HG02763 (cell line): ENCODE data around the gene HTRA3.

Source experiments
- ATAC-seq: cut with Tn5 transposase; IDR thresholded peaks from one replicate; pipeline ENCODE4 v1.9.1; 2021; ENCODE audit warnings: mild to moderate bottlenecking, moderate library complexity; ENCODE audit not compliant: unreplicated experiment

Gene HTRA3

GRCh38 chr4:8265171-8265929 lies 4.2 kb upstream of the HTRA3 start:
- no peak for ATAC-seq

GRCh38 chr4:8266088-8266487 lies 3.5 kb upstream of the HTRA3 start:
- no peak for ATAC-seq

- no peak for ATAC-seq
These were observed 3.0 kb upstream of the HTRA3 start for GRCh38 chr4:8266508-8266907.

- no peak for ATAC-seq
These were observed 2.5 kb upstream of the HTRA3 start for GRCh38 chr4:8267077-8267476.

GRCh38 chr4:8268211-8268610 lies 1.3 kb upstream of the HTRA3 start:
- ATAC-seq, result no peak

- no peak for ATAC-seq
These were observed 536 bp upstream of the HTRA3 start for GRCh38 chr4:8268901-8269534.

GRCh38 chr4:8270418-8270771 lies 841 bp downstream of the HTRA3 start:
- no peak for ATAC-seq

GRCh38 chr4:8270912-8271815 lies 1.6 kb downstream of the HTRA3 start:
- ATAC-seq, result no peak

- ATAC-seq, result no peak
These were observed 2.3 kb downstream of the HTRA3 start for GRCh38 chr4:8271821-8272220.

GRCh38 chr4:8272472-8273428 lies 3.2 kb downstream of the HTRA3 start:
- no peak for ATAC-seq

- no peak for ATAC-seq
These were observed 3.9 kb downstream of the HTRA3 start for GRCh38 chr4:8273450-8273849.

GRCh38 chr4:8274066-8274652 lies 4.6 kb downstream of the HTRA3 start:
- ATAC-seq, result no peak

GRCh38 chr4:8274765-8275547 lies 5.4 kb downstream of the HTRA3 start:
- ATAC-seq, result no peak

- no peak for ATAC-seq
These were observed 6.0 kb downstream of the HTRA3 start for GRCh38 chr4:8275548-8275910.

GRCh38 chr4:8276358-8277240 lies 7.0 kb downstream of the HTRA3 start:
- no peak for ATAC-seq

- no peak for ATAC-seq
These were observed 7.9 kb downstream of the HTRA3 start for GRCh38 chr4:8277356-8278008.

- no peak for ATAC-seq
These were observed 8.4 kb downstream of the HTRA3 start for GRCh38 chr4:8278009-8278395.
